ENCODE measurements around the gene CHAC1.

The CHAC1 gene

GRCh38 chr15:40955141-40955903, 2.1 kb downstream of the CHAC1 start:
- no peak for DNase-seq (ENCODE audit: low read depth)
- Histone ChIP-seq H3K4me3 (ENCODE audit: low read length) (no peak overlapping the region), H3K9ac (ENCODE audit: low read length) (no peak overlapping the region), H3K27me3 (replicated peaks; ENCODE audit: control insufficient read depth, insufficient read depth, low read length) (no peaks in the 10 kb centered on the region), H3K9me3 (ENCODE audit: control insufficient read depth, low read length) (no peaks in the 10 kb centered on the region), H3K36me3 (ENCODE audit: control insufficient read depth, insufficient read depth, low read length, severe bottlenecking) (peaks cover 11% of the 10 kb centered on the region), H3K4me1 (ENCODE audit: control insufficient read depth, insufficient read depth, low read length) (peaks cover 11% of the 10 kb centered on the region)

GRCh38 chr15:40955930-40956540, 2.8 kb downstream of the CHAC1 start:
- Histone ChIP-seq H3K27me3 (replicated peaks; ENCODE audit: control insufficient read depth, insufficient read depth, low read length) (no peaks in the 10 kb centered on the region), H3K9ac (ENCODE audit: low read length) (no peak overlapping the region), H3K4me1 (ENCODE audit: control insufficient read depth, insufficient read depth, low read length) (peaks cover 11% of the 10 kb centered on the region), H3K4me3 (ENCODE audit: low read length) (no peak overlapping the region), H3K36me3 (ENCODE audit: control insufficient read depth, insufficient read depth, low read length, severe bottlenecking) (peaks cover 11% of the 10 kb centered on the region), H3K9me3 (ENCODE audit: control insufficient read depth, low read length) (no peaks in the 10 kb centered on the region)
- no peak for DNase-seq (ENCODE audit: low read depth)

- peaks cover 11% of the 10 kb centered on the region for H3K4me1 ChIP-seq (ENCODE audit: control insufficient read depth, insufficient read depth, low read length)
- H3K9ac ChIP-seq (ENCODE audit: low read length), result no peak overlapping the region
- H3K4me3 ChIP-seq (ENCODE audit: low read length), result no peak overlapping the region
- no peak for DNase-seq (ENCODE audit: low read depth)
- no peaks in the 10 kb centered on the region for H3K27me3 ChIP-seq (replicated peaks; ENCODE audit: control insufficient read depth, insufficient read depth, low read length)
- no peaks in the 10 kb centered on the region for H3K9me3 ChIP-seq (ENCODE audit: control insufficient read depth, low read length)
- peaks cover 11% of the 10 kb centered on the region for H3K36me3 ChIP-seq (ENCODE audit: control insufficient read depth, insufficient read depth, low read length, severe bottlenecking)
Observed at GRCh38 chr15:40956541-40956982, 3.3 kb downstream of the CHAC1 start.

GRCh38 chr15:40957041-40957555, 3.8 kb downstream of the CHAC1 start:
- Histone ChIP-seq H3K9ac (ENCODE audit: low read length) (no peak overlapping the region), H3K27me3 (replicated peaks; ENCODE audit: control insufficient read depth, insufficient read depth, low read length) (no peaks in the 10 kb centered on the region), H3K9me3 (ENCODE audit: control insufficient read depth, low read length) (no peaks in the 10 kb centered on the region), H3K36me3 (ENCODE audit: control insufficient read depth, insufficient read depth, low read length, severe bottlenecking) (peaks cover 11% of the 10 kb centered on the region), H3K4me3 (ENCODE audit: low read length) (no peak overlapping the region), H3K4me1 (ENCODE audit: control insufficient read depth, insufficient read depth, low read length) (peaks cover 11% of the 10 kb centered on the region)
- DNase-seq (ENCODE audit: low read depth), result no peak

GRCh38 chr15:40957581-40958051, 4.3 kb downstream of the CHAC1 start:
- Histone ChIP-seq H3K9me3 (ENCODE audit: control insufficient read depth, low read length) (no peaks in the 10 kb centered on the region), H3K9ac (ENCODE audit: low read length) (no peak overlapping the region), H3K27me3 (replicated peaks; ENCODE audit: control insufficient read depth, insufficient read depth, low read length) (peaks cover under 1% of the 10 kb centered on the region), H3K36me3 (ENCODE audit: control insufficient read depth, insufficient read depth, low read length, severe bottlenecking) (peaks cover 11% of the 10 kb centered on the region), H3K4me3 (ENCODE audit: low read length) (no peak overlapping the region), H3K4me1 (ENCODE audit: control insufficient read depth, insufficient read depth, low read length) (peaks cover 6% of the 10 kb centered on the region)
- no peak for DNase-seq (ENCODE audit: low read depth)

GRCh38 chr15:40958146-40958545, 4.9 kb downstream of the CHAC1 start:
- DNase-seq (ENCODE audit: low read depth), result no peak

GRCh38 chr15:40958723-40959122, 5.5 kb downstream of the CHAC1 start:
- Histone ChIP-seq H3K9me3 (ENCODE audit: control insufficient read depth, low read length) (no peaks in the 10 kb centered on the region), H3K4me3 (ENCODE audit: low read length) (no peak overlapping the region), H3K9ac (ENCODE audit: low read length) (no peak overlapping the region), H3K36me3 (ENCODE audit: control insufficient read depth, insufficient read depth, low read length, severe bottlenecking) (peaks cover 11% of the 10 kb centered on the region), H3K27me3 (replicated peaks; ENCODE audit: control insufficient read depth, insufficient read depth, low read length) (peaks cover 10% of the 10 kb centered on the region), H3K4me1 (ENCODE audit: control insufficient read depth, insufficient read depth, low read length) (peaks cover 3% of the 10 kb centered on the region)
- no peak for DNase-seq (ENCODE audit: low read depth)

More at GRCh38 chr15:40958146-40958545, 4.9 kb downstream of the CHAC1 start:
- H3K4me3 ChIP-seq (ENCODE audit: low read length), result no peak overlapping the region
- H3K4me1 ChIP-seq (ENCODE audit: control insufficient read depth, insufficient read depth, low read length), result peaks cover 3% of the 10 kb centered on the region
- H3K9ac ChIP-seq (ENCODE audit: low read length), result no peak overlapping the region
- peaks cover 11% of the 10 kb centered on the region for H3K36me3 ChIP-seq (ENCODE audit: control insufficient read depth, insufficient read depth, low read length, severe bottlenecking)
- no peaks in the 10 kb centered on the region for H3K9me3 ChIP-seq (ENCODE audit: control insufficient read depth, low read length)
- peaks cover 5% of the 10 kb centered on the region for H3K27me3 ChIP-seq (replicated peaks; ENCODE audit: control insufficient read depth, insufficient read depth, low read length)

- H3K9ac ChIP-seq (ENCODE audit: low read length), result no peak overlapping the region
- H3K4me1 ChIP-seq (ENCODE audit: control insufficient read depth, insufficient read depth, low read length), result no peaks in the 10 kb centered on the region
- H3K9me3 ChIP-seq (ENCODE audit: control insufficient read depth, low read length), result no peaks in the 10 kb centered on the region
- peaks cover 10% of the 10 kb centered on the region for H3K27me3 ChIP-seq (replicated peaks; ENCODE audit: control insufficient read depth, insufficient read depth, low read length)
- no peak for DNase-seq (ENCODE audit: low read depth)
- H3K4me3 ChIP-seq (ENCODE audit: low read length), result no peak overlapping the region
- H3K36me3 ChIP-seq (ENCODE audit: control insufficient read depth, insufficient read depth, low read length, severe bottlenecking), result peaks cover 11% of the 10 kb centered on the region
Observed at GRCh38 chr15:40959331-40960141, 6.3 kb downstream of the CHAC1 start.

GRCh38 chr15:40960151-40960885, 7.0 kb downstream of the CHAC1 start:
- no peak for DNase-seq (ENCODE audit: low read depth)
- H3K9ac ChIP-seq (ENCODE audit: low read length), result no peak overlapping the region
- no peaks in the 10 kb centered on the region for H3K9me3 ChIP-seq (ENCODE audit: control insufficient read depth, low read length)
- H3K4me1 ChIP-seq (ENCODE audit: control insufficient read depth, insufficient read depth, low read length), result no peaks in the 10 kb centered on the region
- H3K36me3 ChIP-seq (ENCODE audit: control insufficient read depth, insufficient read depth, low read length, severe bottlenecking), result peaks cover 6% of the 10 kb centered on the region
- H3K4me3 ChIP-seq (ENCODE audit: low read length), result no peak overlapping the region
- peaks cover 10% of the 10 kb centered on the region for H3K27me3 ChIP-seq (replicated peaks; ENCODE audit: control insufficient read depth, insufficient read depth, low read length)

GRCh38 chr15:40960925-40961324, 7.7 kb downstream of the CHAC1 start:
- Histone ChIP-seq H3K36me3 (ENCODE audit: control insufficient read depth, insufficient read depth, low read length, severe bottlenecking) (peaks cover under 1% of the 10 kb centered on the region), H3K4me1 (ENCODE audit: control insufficient read depth, insufficient read depth, low read length) (peaks cover under 1% of the 10 kb centered on the region), H3K27me3 (replicated peaks; ENCODE audit: control insufficient read depth, insufficient read depth, low read length) (peaks cover 10% of the 10 kb centered on the region), H3K9ac (ENCODE audit: low read length) (no peak overlapping the region), H3K4me3 (ENCODE audit: low read length) (no peak overlapping the region), H3K9me3 (ENCODE audit: control insufficient read depth, low read length) (no peaks in the 10 kb centered on the region)
- no peak for DNase-seq (ENCODE audit: low read depth)
